ENCODE data around the gene SERGEF. TPM values are rescaled to one million over a fixed set of nuclear protein-coding genes. Genes with fewer than 3 reads are reported as not detected.
A peak's percentile ranks its signal among the peaks of the same experiment; 100 is the strongest.

SERGEF gene
- total and polyA plus RNA-seq, 2 of the 4 experiments (the other 2 are of a cell fraction) = 12.2 to 18.1 TPM

- no peak overlapping the region for H3K4me3 ChIP-seq (ENCODE audit: insufficient read depth, low read depth, low read length)
- no peak overlapping the region for H2AK5ac ChIP-seq (ENCODE audit: low read depth, low read length)
- ChIA-PET CTCF (interaction anchor here (1.1 kb wide), 1 partner anchor 35 kb away, joined by 3 read pairs; no protein-coding TSS in a partner anchor), POLR2A (ENCODE audit: unreplicated experiment) (no interaction called here)
- no peak overlapping the region for H2AFZ ChIP-seq (replicated peaks; ENCODE audit: low read length, poor library complexity)
- BruUV-seq (replicated peaks) = no TSS peak
- no peaks in the 10 kb centered on the region for H3K9me1 ChIP-seq (ENCODE audit: insufficient read depth, low read length)
- H3K4ac ChIP-seq (ENCODE audit: low read depth, low read length) = no peak overlapping the region
- H3K9me3 ChIP-seq (ENCODE audit: control insufficient read depth, insufficient read depth, low read length) = no peaks in the 10 kb centered on the region
- no peak overlapping the region for H3K27ac ChIP-seq (ENCODE audit: insufficient read depth, low read length)
- H3K36me3 ChIP-seq (ENCODE audit: control insufficient read depth, insufficient read depth, low read length) = no peaks in the 10 kb centered on the region
- no peak overlapping the region for H4K91ac ChIP-seq (ENCODE audit: insufficient read depth, low read depth, low read length)
- dilution Hi-C loops (cut with HindIII; ENCODE audit: low sequenced_read_pairs, unreplicated experiment) (no loop called here), in situ Hi-C loops (cut with MboI; ENCODE audit: low sequenced_read_pairs) (no loop called here), intact Hi-C loops (cut with micrococcal nuclease) (no loop called here)
- H4K8ac ChIP-seq (ENCODE audit: low read depth in 2 of 2, low read length in 2 of 2) = no peak overlapping the region
- H3K23ac ChIP-seq (ENCODE audit: low read depth, low read length) = no peak overlapping the region
- H2BK20ac ChIP-seq (ENCODE audit: low read depth, low read length) = no peak overlapping the region
- peaks cover 5% of the 10 kb centered on the region; the same call in 1 of the 2 replicates for H3K27me3 ChIP-seq (ENCODE audit: control insufficient read depth, insufficient read depth, low read length)
- H2BK120ac ChIP-seq (ENCODE audit: low read depth, low read length) = no peak overlapping the region
- TF ChIP-seq BHLHE40 (IDR thresholded peaks at IDR 0.05; ENCODE audit: low read depth, low read length) = no peak
- no peak overlapping the region for H3K4me2 ChIP-seq (ENCODE audit: low read depth, low read length)
- no peak overlapping the region for H2BK15ac ChIP-seq (ENCODE audit: low read depth, low read length)
- no peak for ATAC-seq (ENCODE audit: low read depth)
- no peak overlapping the region for H3K14ac ChIP-seq (replicated peaks; ENCODE audit: low read depth, low read length)
- 90% methylated on average over 4 of the region's 8 CpGs; no CpG with 5 or more reads in 1 of the 2 experiments for WGBS, 2 experiments (ENCODE audit: extremely low coverage in 2 of 2, insufficient read length in 1 of 2)
- no peak overlapping the region for H3K9ac ChIP-seq (ENCODE audit: low read depth, low read length)
- no peak overlapping the region for H2BK5ac ChIP-seq (ENCODE audit: low read depth, low read length, poor library complexity, severe bottlenecking)
- no peaks in the 10 kb centered on the region for H4K20me1 ChIP-seq (ENCODE audit: insufficient read depth, low read length)
- no peak overlapping the region for H2AK9ac ChIP-seq (replicated peaks; ENCODE audit: low read depth, low read length, poor library complexity)
- no peak overlapping the region for H4K5ac ChIP-seq (ENCODE audit: low read depth, low read length)
- H3K56ac ChIP-seq (ENCODE audit: extremely low read depth, insufficient read depth, low read length) = no peak overlapping the region
- peak; percentile 17 for DNase-seq
- no peak overlapping the region for H3K18ac ChIP-seq (ENCODE audit: low read depth, low read length)
- H3K79me1 ChIP-seq (ENCODE audit: low read depth in 1 of 2, low read length in 2 of 2) = no peaks in the 10 kb centered on the region
- no peaks in the 10 kb centered on the region for H3K4me1 ChIP-seq (ENCODE audit: control insufficient read depth, insufficient read depth, low read length)
Observed at GRCh38 chr11:17766073-17766359, 246.8 kb downstream of the SERGEF start.

Measured in IMR-90 (cell line).